HCT116 (cell line): Measurements from ENCODE around the gene KCNC2. TPM values are rescaled to one million over a fixed set of nuclear protein-coding genes. Genes with fewer than 3 reads are reported as not detected.

Source experiments
- ATAC-seq: fragments of 200-7000 bp; cut with Tn5 transposase; 2 replicates; pipeline ENCODE4 v1.9.1; 2020; ENCODE audit warnings: mild to moderate bottlenecking, moderate library complexity
- BruUV-seq: library from RNA; stranded (reverse); fragments of 400-500 nt; replicated peaks from 2 replicates; lab custom pipeline; 2021; lab: Mats Ljungman, UMichigan
- CTCF ChIA-PET: fragments of 300-600 bp; sonication (Branson Sonifier 250); formaldehyde crosslinking; loops from one replicate; lab custom pipeline; 2021; ENCODE audit warnings: antibody characterized with exemption; lab: Charles Lee
- POLR2A ChIA-PET: fragments of 300-600, 350-600 bp; sonication (Branson Sonifier 250); formaldehyde crosslinking; loops from one replicate; lab custom pipeline; 2021; ENCODE audit warnings: antibody characterized with exemption; lab: Charles Lee
- RAD21 ChIA-PET, 2 experiments: fragments of 300-600 bp; sonication (Branson Sonifier 250); formaldehyde crosslinking; loops; one replicate each; lab custom pipeline; 2023; ENCODE audit warnings: low total read pairs in 2 of 2; ENCODE audit not compliant: uncharacterized antibody in 2 of 2, unreplicated experiment in 2 of 2, low non-redundant PET in 1 of 2; lab: Charles Lee
- DNase-seq: peaks from one replicate; pipeline ENCODE4 v3.0.0-alpha.2; 2010; ENCODE audit warnings: low read depth, low spot score
- H2AFZ ChIP-seq: fragments of 200-600 bp; shearing (Covaris generic), sonication (generic); 2 replicates; pipeline ENCODE4 v1.6.1; 2017; ENCODE audit warnings: low read depth, mixed run types, mixed read lengths, antibody characterized with exemption, low read length; ENCODE audit not compliant: poor library complexity, severe bottlenecking
- H3K27ac ChIP-seq: 2 replicates; pipeline ENCODE4 v1.5.1; 2012; ENCODE audit warnings: low read depth, low read length
- H3K27me3 ChIP-seq: fragments of 200-600 bp; sonication (generic); 2 replicates; pipeline ENCODE4 v1.6.1; 2016; ENCODE audit warnings: mixed run types, low read length, mixed read lengths; ENCODE audit not compliant: insufficient read depth
- H3K36me3 ChIP-seq, 2 experiments: fragments of 200-500 bp in 1 of 2; fragments of 200-600 bp in 1 of 2; sonication (Bioruptor generic) in 1 of 2; sonication (generic) in 1 of 2; 2 replicates each; pipeline versions ENCODE4 v1.5.1 to v1.6.1; 2014 to 2016; ENCODE audit warnings: low read length in 2 of 2, inconsistent platforms in 1 of 2, mixed read lengths in 1 of 2, mixed run types in 1 of 2; ENCODE audit not compliant: insufficient read depth in 2 of 2, control insufficient read depth in 1 of 2
- H3K4me1 ChIP-seq, 2 experiments: fragments of 200-600 bp in 1 of 2; sonication (generic) in 1 of 2; 2 replicates each; pipeline versions ENCODE4 v1.5.1 to v1.6.1; 2012 to 2017; ENCODE audit warnings: low read length in 2 of 2, inconsistent platforms in 1 of 2, mild to moderate bottlenecking in 1 of 2, mixed read lengths in 1 of 2, mixed run types in 1 of 2, moderate library complexity in 1 of 2; ENCODE audit not compliant: insufficient read depth in 2 of 2, control insufficient read depth in 1 of 2
- H3K4me2 ChIP-seq: fragments of 200-600 bp; sonication (generic); 2 replicates; pipeline ENCODE4 v1.6.1; 2017; ENCODE audit warnings: mixed run types, low read length, mixed read lengths
- H3K4me3 ChIP-seq, 2 experiments: fragments of 200-600 bp in 1 of 2; sonication (generic) in 1 of 2; replicated peaks in 1 of 2; 2 replicates each; pipeline ENCODE4 v1.5.1; 2011 to 2016; ENCODE audit warnings: low read length in 2 of 2, control low read depth in 1 of 2, low read depth in 1 of 2, mild to moderate bottlenecking in 1 of 2, mixed read lengths in 1 of 2, mixed run types in 1 of 2
- H3K79me2 ChIP-seq: fragments of 200-600 bp; sonication (generic); 2 replicates; pipeline ENCODE4 v1.6.1; 2017; ENCODE audit warnings: mild to moderate bottlenecking, mixed run types, low read length, moderate library complexity, mixed read lengths; ENCODE audit not compliant: insufficient read depth
- H3K9ac ChIP-seq: fragments of 200-600 bp; sonication (generic); 2 replicates; pipeline ENCODE4 v1.6.1; 2016; ENCODE audit warnings: low read length, mixed read lengths
- H3K9me2 ChIP-seq: fragments of 200-600 bp; sonication (generic), shearing (Covaris generic); 2 replicates; pipeline ENCODE4 v1.6.1; 2017; ENCODE audit warnings: mixed run types, mild to moderate bottlenecking, moderate library complexity; ENCODE audit not compliant: insufficient read depth
- H3K9me3 ChIP-seq, 2 experiments: fragments of 200-500 bp in 1 of 2; fragments of 200-600 bp in 1 of 2; sonication (Bioruptor generic) in 1 of 2; sonication (generic) in 1 of 2; 2 replicates each; pipeline ENCODE4 v1.6.1; 2014 to 2017; ENCODE audit warnings: low read length in 2 of 2, mixed read lengths in 2 of 2, inconsistent platforms in 1 of 2, low read depth in 1 of 2, mild to moderate bottlenecking in 1 of 2, mixed run types in 1 of 2, moderate library complexity in 1 of 2; ENCODE audit not compliant: control insufficient read depth in 1 of 2, insufficient read depth in 1 of 2
- H4K20me1 ChIP-seq: fragments of 200-600 bp; sonication (generic), shearing (Covaris generic); 2 replicates; pipeline ENCODE4 v1.6.1; 2017; ENCODE audit warnings: mixed run types, mild to moderate bottlenecking, moderate library complexity; ENCODE audit not compliant: insufficient read depth
- CEBPB ChIP-seq: IDR thresholded peaks from 2 replicates; pipeline ENCODE4 v1.6.1; 2012; ENCODE audit warnings: low read depth
- EGR1 ChIP-seq: IDR thresholded peaks from 2 replicates; pipeline ENCODE4 v1.6.1; 2012; ENCODE audit warnings: low read depth
- EZH2 ChIP-seq: fragments of 200-600 bp; sonication (generic); IDR thresholded peaks from 2 replicates; pipeline ENCODE4 v1.6.1; 2017; ENCODE audit warnings: antibody characterized with exemption, mixed run types
- FOSL1 ChIP-seq: IDR thresholded peaks from 2 replicates; pipeline ENCODE4 v1.6.1; 2012; ENCODE audit warnings: low read depth
- JUND ChIP-seq: IDR thresholded peaks from 2 replicates; pipeline ENCODE4 v1.6.1; 2012
- POLR2A ChIP-seq: IDR thresholded peaks from 2 replicates; pipeline ENCODE4 v1.7.0; 2011; ENCODE audit warnings: borderline replicate concordance; ENCODE audit not compliant: insufficient read depth, insufficient read length; ENCODE audit errors: extremely low read depth
- RAD21 ChIP-seq: IDR thresholded peaks from 2 replicates; pipeline ENCODE4 v1.6.1; 2012; ENCODE audit warnings: low read depth, mild to moderate bottlenecking
- SIN3A ChIP-seq: IDR thresholded peaks from 2 replicates; pipeline ENCODE4 v1.6.1; 2012; ENCODE audit warnings: low read depth
- SP1 ChIP-seq: IDR thresholded peaks from 2 replicates; pipeline ENCODE4 v1.6.1; 2012; ENCODE audit warnings: low read depth
- TCF7L2 ChIP-seq: IDR thresholded peaks from 2 replicates; pipeline ENCODE4 v1.7.0; 2011; ENCODE audit warnings: borderline replicate concordance, inconsistent platforms; ENCODE audit not compliant: insufficient read depth, insufficient read length; ENCODE audit errors: extremely low read depth
- YY1 ChIP-seq: IDR thresholded peaks from 2 replicates; pipeline ENCODE4 v1.6.1; 2011; ENCODE audit warnings: low read length, low read depth, moderate library complexity, mild to moderate bottlenecking; ENCODE audit not compliant: insufficient replicate concordance; ENCODE audit errors: extremely low read depth
- ZNF274 ChIP-seq: fragments of 200-500 bp; sonication (Bioruptor generic); IDR thresholded peaks from 2 replicates; pipeline ENCODE4 v1.6.1; 2014; ENCODE audit warnings: mild to moderate bottlenecking, low read depth, low read length, inconsistent platforms
- intact Hi-C: fragments of 100-400 bp; cut with micrococcal nuclease; formaldehyde crosslinking; loops from 2 replicates; pipeline ENCODE4 v1.10.0; 2022
- total RNA-seq: library from RNA; stranded (reverse); gene quantifications from one replicate; pipeline ENCODE4 v1.2.1, GENCODE V29; 2021; ENCODE audit not compliant: unreplicated experiment
- TF ChIP-seq, protein P1 (sequence below), 3 experiments: fragments of 200-600 bp in 1 of 3; sonication (generic) in 1 of 3; IDR thresholded peaks in 2 of 3; conservative IDR thresholded peaks in 1 of 3; 2 replicates each; pipeline ENCODE4 v1.5.1; 2012 to 2017; ENCODE audit warnings: low read depth in 2 of 3, low read length in 2 of 3, antibody characterized with exemption in 1 of 3, borderline replicate concordance in 1 of 3, control low read depth in 1 of 3, mild to moderate bottlenecking in 1 of 3, mixed read lengths in 1 of 3, mixed run types in 1 of 3, moderate library complexity in 1 of 3; ENCODE audit not compliant: insufficient read depth in 1 of 3
- TF ChIP-seq, protein P2 (sequence below): IDR thresholded peaks from 2 replicates; pipeline ENCODE4 v1.6.1; 2012
- TF ChIP-seq, protein P3 (sequence below): IDR thresholded peaks from 2 replicates; pipeline ENCODE4 v1.6.1; 2011; ENCODE audit warnings: mild to moderate bottlenecking, low read length, moderate library complexity; ENCODE audit not compliant: insufficient replicate concordance; ENCODE audit errors: extremely low read depth
- TF ChIP-seq, protein P4 (sequence below): IDR thresholded peaks from 2 replicates; pipeline ENCODE4 v1.6.1; 2012

Gene KCNC2
- total RNA-seq, 1 experiment from 2014 or later, result not detected

- TF ChIP-seq, protein P1, sequence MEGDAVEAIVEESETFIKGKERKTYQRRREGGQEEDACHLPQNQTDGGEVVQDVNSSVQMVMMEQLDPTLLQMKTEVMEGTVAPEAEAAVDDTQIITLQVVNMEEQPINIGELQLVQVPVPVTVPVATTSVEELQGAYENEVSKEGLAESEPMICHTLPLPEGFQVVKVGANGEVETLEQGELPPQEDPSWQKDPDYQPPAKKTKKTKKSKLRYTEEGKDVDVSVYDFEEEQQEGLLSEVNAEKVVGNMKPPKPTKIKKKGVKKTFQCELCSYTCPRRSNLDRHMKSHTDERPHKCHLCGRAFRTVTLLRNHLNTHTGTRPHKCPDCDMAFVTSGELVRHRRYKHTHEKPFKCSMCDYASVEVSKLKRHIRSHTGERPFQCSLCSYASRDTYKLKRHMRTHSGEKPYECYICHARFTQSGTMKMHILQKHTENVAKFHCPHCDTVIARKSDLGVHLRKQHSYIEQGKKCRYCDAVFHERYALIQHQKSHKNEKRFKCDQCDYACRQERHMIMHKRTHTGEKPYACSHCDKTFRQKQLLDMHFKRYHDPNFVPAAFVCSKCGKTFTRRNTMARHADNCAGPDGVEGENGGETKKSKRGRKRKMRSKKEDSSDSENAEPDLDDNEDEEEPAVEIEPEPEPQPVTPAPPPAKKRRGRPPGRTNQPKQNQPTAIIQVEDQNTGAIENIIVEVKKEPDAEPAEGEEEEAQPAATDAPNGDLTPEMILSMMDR (IDR thresholded peaks at IDR 0.05 in 2 of 3, conservative IDR thresholded peaks at IDR 0.05 in 1 of 3; ENCODE audit: borderline replicate concordance in 1 of 3, insufficient read depth in 1 of 3, low read depth in 2 of 3, low read length in 2 of 3), result no peak
- TF ChIP-seq FOSL1 (no peak), EGR1 (no peak), CEBPB (no peak), SP1 (no peak)
- TF ChIP-seq, protein P2, sequence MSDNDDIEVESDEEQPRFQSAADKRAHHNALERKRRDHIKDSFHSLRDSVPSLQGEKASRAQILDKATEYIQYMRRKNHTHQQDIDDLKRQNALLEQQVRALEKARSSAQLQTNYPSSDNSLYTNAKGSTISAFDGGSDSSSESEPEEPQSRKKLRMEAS, result no peak
These were observed 198.5 kb downstream of the KCNC2 start (continued) for GRCh38 chr12:75011120-75011519.

DNA sequence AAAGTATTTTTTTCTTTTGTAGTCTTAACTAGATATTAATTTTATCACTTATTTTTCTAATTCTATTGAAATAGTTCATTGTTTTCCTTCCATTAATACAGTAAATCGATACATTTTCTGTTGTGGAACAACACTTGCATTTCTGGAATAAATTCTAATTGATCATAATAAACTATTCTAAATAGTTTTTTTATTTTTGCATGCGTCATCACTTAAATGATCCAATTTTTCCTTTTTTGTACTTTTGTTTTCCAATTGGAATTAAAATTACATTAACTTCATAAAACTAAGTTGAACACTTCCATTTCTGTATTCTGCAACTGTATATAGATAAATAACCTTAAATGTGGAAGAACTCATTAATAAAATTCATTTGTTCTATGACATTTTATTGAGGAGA is 202.5 kb downstream of the KCNC2 start:
- POLR2A ChIA-PET, result no interaction called here
- TF ChIP-seq EZH2, result no peak
- TF ChIP-seq, protein P3, sequence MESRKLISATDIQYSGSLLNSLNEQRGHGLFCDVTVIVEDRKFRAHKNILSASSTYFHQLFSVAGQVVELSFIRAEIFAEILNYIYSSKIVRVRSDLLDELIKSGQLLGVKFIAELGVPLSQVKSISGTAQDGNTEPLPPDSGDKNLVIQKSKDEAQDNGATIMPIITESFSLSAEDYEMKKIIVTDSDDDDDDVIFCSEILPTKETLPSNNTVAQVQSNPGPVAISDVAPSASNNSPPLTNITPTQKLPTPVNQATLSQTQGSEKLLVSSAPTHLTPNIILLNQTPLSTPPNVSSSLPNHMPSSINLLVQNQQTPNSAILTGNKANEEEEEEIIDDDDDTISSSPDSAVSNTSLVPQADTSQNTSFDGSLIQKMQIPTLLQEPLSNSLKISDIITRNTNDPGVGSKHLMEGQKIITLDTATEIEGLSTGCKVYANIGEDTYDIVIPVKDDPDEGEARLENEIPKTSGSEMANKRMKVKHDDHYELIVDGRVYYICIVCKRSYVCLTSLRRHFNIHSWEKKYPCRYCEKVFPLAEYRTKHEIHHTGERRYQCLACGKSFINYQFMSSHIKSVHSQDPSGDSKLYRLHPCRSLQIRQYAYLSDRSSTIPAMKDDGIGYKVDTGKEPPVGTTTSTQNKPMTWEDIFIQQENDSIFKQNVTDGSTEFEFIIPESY, result no peak
- TF ChIP-seq SIN3A, result no peak
- TF ChIP-seq POLR2A, result no peak
- TF ChIP-seq ZNF274, result no peak
- TF ChIP-seq RAD21, result no peak
- TF ChIP-seq, protein P1 (IDR thresholded peaks at IDR 0.05 in 2 of 3, conservative IDR thresholded peaks at IDR 0.05 in 1 of 3; ENCODE audit: borderline replicate concordance in 1 of 3, insufficient read depth in 1 of 3, low read depth in 2 of 3, low read length in 2 of 3), result no peak
- no peak for TF ChIP-seq TCF7L2
- TF ChIP-seq SP1, result no peak
- no peak for TF ChIP-seq CEBPB
- TF ChIP-seq YY1, result no peak
- TF ChIP-seq, protein P4, sequence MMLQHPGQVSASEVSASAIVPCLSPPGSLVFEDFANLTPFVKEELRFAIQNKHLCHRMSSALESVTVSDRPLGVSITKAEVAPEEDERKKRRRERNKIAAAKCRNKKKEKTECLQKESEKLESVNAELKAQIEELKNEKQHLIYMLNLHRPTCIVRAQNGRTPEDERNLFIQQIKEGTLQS, result no peak
- TF ChIP-seq EGR1, result no peak
- TF ChIP-seq, protein P2, result no peak
- TF ChIP-seq FOSL1, result no peak
- no peak for TF ChIP-seq JUND

More for the DNA sequence above, 202.5 kb downstream of the KCNC2 start:
- no peak for ATAC-seq
- H3K4me3 ChIP-seq, result no peak overlapping the region
- CTCF ChIA-PET, result no interaction called here
- BruUV-seq, result no TSS peak
- no peaks in the 10 kb centered on the region for H3K4me1 ChIP-seq
- no peaks in the 10 kb centered on the region for H3K9me2 ChIP-seq
- no peak overlapping the region for H3K4me2 ChIP-seq
- no peaks in the 10 kb centered on the region for H3K36me3 ChIP-seq
- H2AFZ ChIP-seq, result peak overlapping the region; percentile 56
- H3K27ac ChIP-seq, result no peak overlapping the region
- intact Hi-C loops, result no loop called here
- H4K20me1 ChIP-seq, result no peaks in the 10 kb centered on the region
- no peaks in the 10 kb centered on the region for H3K27me3 ChIP-seq
- H3K9me3 ChIP-seq, result no peaks in the 10 kb centered on the region
- no peak overlapping the region for H3K9ac ChIP-seq
- DNase-seq, result no peak
- RAD21 ChIA-PET, result no interaction called here
- no peaks in the 10 kb centered on the region for H3K79me2 ChIP-seq
